Measurements from ENCODE around the gene ZNF296.

DNA sequence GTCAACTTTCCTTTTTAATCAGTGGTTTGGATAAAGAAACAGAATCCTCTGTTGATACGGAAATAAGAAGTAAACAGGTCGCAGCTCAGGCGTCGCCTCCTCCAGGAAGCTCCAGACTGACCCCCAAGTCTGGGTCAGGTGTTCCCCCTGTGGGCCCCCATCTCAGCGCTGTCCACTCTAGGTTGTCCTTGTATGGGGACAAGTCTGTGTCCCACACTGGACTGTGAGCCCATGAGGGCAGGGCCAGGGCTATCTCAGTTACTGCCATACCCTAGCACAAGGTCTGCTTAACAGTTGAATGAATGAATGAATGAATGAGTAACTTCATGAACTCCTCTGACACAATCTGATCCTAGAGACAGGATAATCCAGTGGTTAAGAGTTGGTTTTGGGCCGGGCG lies 29.9 kb downstream of the ZNF296 start:
- TF ChIP-seq, protein P1, sequence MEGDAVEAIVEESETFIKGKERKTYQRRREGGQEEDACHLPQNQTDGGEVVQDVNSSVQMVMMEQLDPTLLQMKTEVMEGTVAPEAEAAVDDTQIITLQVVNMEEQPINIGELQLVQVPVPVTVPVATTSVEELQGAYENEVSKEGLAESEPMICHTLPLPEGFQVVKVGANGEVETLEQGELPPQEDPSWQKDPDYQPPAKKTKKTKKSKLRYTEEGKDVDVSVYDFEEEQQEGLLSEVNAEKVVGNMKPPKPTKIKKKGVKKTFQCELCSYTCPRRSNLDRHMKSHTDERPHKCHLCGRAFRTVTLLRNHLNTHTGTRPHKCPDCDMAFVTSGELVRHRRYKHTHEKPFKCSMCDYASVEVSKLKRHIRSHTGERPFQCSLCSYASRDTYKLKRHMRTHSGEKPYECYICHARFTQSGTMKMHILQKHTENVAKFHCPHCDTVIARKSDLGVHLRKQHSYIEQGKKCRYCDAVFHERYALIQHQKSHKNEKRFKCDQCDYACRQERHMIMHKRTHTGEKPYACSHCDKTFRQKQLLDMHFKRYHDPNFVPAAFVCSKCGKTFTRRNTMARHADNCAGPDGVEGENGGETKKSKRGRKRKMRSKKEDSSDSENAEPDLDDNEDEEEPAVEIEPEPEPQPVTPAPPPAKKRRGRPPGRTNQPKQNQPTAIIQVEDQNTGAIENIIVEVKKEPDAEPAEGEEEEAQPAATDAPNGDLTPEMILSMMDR (IDR thresholded peaks at IDR 0.05; ENCODE audit: poor library complexity, severe bottlenecking): no peak
- TF ChIP-seq, protein P2, sequence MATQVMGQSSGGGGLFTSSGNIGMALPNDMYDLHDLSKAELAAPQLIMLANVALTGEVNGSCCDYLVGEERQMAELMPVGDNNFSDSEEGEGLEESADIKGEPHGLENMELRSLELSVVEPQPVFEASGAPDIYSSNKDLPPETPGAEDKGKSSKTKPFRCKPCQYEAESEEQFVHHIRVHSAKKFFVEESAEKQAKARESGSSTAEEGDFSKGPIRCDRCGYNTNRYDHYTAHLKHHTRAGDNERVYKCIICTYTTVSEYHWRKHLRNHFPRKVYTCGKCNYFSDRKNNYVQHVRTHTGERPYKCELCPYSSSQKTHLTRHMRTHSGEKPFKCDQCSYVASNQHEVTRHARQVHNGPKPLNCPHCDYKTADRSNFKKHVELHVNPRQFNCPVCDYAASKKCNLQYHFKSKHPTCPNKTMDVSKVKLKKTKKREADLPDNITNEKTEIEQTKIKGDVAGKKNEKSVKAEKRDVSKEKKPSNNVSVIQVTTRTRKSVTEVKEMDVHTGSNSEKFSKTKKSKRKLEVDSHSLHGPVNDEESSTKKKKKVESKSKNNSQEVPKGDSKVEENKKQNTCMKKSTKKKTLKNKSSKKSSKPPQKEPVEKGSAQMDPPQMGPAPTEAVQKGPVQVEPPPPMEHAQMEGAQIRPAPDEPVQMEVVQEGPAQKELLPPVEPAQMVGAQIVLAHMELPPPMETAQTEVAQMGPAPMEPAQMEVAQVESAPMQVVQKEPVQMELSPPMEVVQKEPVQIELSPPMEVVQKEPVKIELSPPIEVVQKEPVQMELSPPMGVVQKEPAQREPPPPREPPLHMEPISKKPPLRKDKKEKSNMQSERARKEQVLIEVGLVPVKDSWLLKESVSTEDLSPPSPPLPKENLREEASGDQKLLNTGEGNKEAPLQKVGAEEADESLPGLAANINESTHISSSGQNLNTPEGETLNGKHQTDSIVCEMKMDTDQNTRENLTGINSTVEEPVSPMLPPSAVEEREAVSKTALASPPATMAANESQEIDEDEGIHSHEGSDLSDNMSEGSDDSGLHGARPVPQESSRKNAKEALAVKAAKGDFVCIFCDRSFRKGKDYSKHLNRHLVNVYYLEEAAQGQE (IDR thresholded peaks at IDR 0.05; ENCODE audit: borderline replicate concordance): no peak
- TF ChIP-seq RAD21 (conservative IDR thresholded peaks at IDR 0.05): no peak

Data from neural cell (in vitro differentiated cells).